Measurements from ENCODE around the gene ADGRG6. TPM values are rescaled to one million over a fixed set of nuclear protein-coding genes. Genes with fewer than 3 reads are reported as not detected.

ADGRG6 gene
- total RNA-seq, 1 experiment from 2014 or later: 30.3 TPM

GRCh38 chr6:142335415-142335814 is 33.6 kb downstream of the ADGRG6 start:
- Histone ChIP-seq H3K9me2 (ENCODE audit: insufficient read depth) (no peaks in the 10 kb centered on the region), H3K4me2 (no peak overlapping the region), H3K4me1 (replicated peaks; ENCODE audit: insufficient read depth) (no peaks in the 10 kb centered on the region), H3F3A (ENCODE audit: insufficient read depth, low read depth) (no peaks in the 10 kb centered on the region), H3K4me3 (no peak overlapping the region), H4K20me1 (ENCODE audit: insufficient read depth) (no peaks in the 10 kb centered on the region), H3K9me3 (ENCODE audit: insufficient read depth, low read depth) (no peaks in the 10 kb centered on the region), H3K27me3 (ENCODE audit: insufficient read depth, low read depth) (no peaks in the 10 kb centered on the region), H2AFZ (no peak overlapping the region), H3K27ac (no peak overlapping the region), H3K36me3 (ENCODE audit: low read depth) (no peaks in the 10 kb centered on the region), H3K79me2 (ENCODE audit: low read depth) (no peaks in the 10 kb centered on the region; the same call in 1 of the 2 replicates)
- intact Hi-C loops (cut with micrococcal nuclease; ENCODE audit: unreplicated experiment): no loop called here
- BruUV-seq (replicated peaks): no TSS peak
- no peak for TF ChIP-seq CTCF (conservative IDR thresholded peaks at IDR 0.05)
- TF ChIP-seq EZH2 (IDR thresholded peaks at IDR 0.05; ENCODE audit: low read depth): no peak
- ChIA-PET POLR2A (ENCODE audit: unreplicated experiment) (no interaction called here), CTCF (no interaction called here)
- DNase-seq: no peak

GRCh38 chr6:142336183-142336582 is 34.4 kb downstream of the ADGRG6 start:
- H3K4me2 ChIP-seq: no peak overlapping the region
- no peak overlapping the region for H3K4me3 ChIP-seq
- H2AFZ ChIP-seq: no peak overlapping the region
- H3K4me1 ChIP-seq (replicated peaks; ENCODE audit: insufficient read depth): no peaks in the 10 kb centered on the region
- TF ChIP-seq CTCF (conservative IDR thresholded peaks at IDR 0.05): no peak
- no peak for TF ChIP-seq EZH2 (IDR thresholded peaks at IDR 0.05; ENCODE audit: low read depth)
- no peaks in the 10 kb centered on the region; the same call in 1 of the 2 replicates for H3K79me2 ChIP-seq (ENCODE audit: low read depth)
- intact Hi-C loops (cut with micrococcal nuclease; ENCODE audit: unreplicated experiment): no loop called here
- H3K36me3 ChIP-seq (ENCODE audit: low read depth): no peaks in the 10 kb centered on the region
- BruUV-seq (replicated peaks): no TSS peak
- DNase-seq: no peak
- ChIA-PET POLR2A (ENCODE audit: unreplicated experiment) (no interaction called here), CTCF (no interaction called here)
- no peak overlapping the region for H3K27ac ChIP-seq
- no peaks in the 10 kb centered on the region for H3K9me3 ChIP-seq (ENCODE audit: insufficient read depth, low read depth)
- no peaks in the 10 kb centered on the region for H3F3A ChIP-seq (ENCODE audit: insufficient read depth, low read depth)
- H4K20me1 ChIP-seq (ENCODE audit: insufficient read depth): no peaks in the 10 kb centered on the region
- no peaks in the 10 kb centered on the region for H3K27me3 ChIP-seq (ENCODE audit: insufficient read depth, low read depth)
- H3K9me2 ChIP-seq (ENCODE audit: insufficient read depth): no peaks in the 10 kb centered on the region

GRCh38 chr6:142336787-142337186 is 35.0 kb downstream of the ADGRG6 start:
- Histone ChIP-seq H3K79me2 (ENCODE audit: low read depth) (no peaks in the 10 kb centered on the region; the same call in 1 of the 2 replicates), H3K9me3 (ENCODE audit: insufficient read depth, low read depth) (no peaks in the 10 kb centered on the region), H4K20me1 (ENCODE audit: insufficient read depth) (no peaks in the 10 kb centered on the region), H3K4me2 (no peak overlapping the region), H3K27ac (no peak overlapping the region), H3K27me3 (ENCODE audit: insufficient read depth, low read depth) (no peaks in the 10 kb centered on the region), H3K36me3 (ENCODE audit: low read depth) (no peaks in the 10 kb centered on the region), H3K9me2 (ENCODE audit: insufficient read depth) (no peaks in the 10 kb centered on the region), H3K4me1 (replicated peaks; ENCODE audit: insufficient read depth) (no peaks in the 10 kb centered on the region), H3K4me3 (no peak overlapping the region), H3F3A (ENCODE audit: insufficient read depth, low read depth) (no peaks in the 10 kb centered on the region), H2AFZ (no peak overlapping the region)
- no peak for TF ChIP-seq EZH2 (IDR thresholded peaks at IDR 0.05; ENCODE audit: low read depth)
- TF ChIP-seq CTCF (conservative IDR thresholded peaks at IDR 0.05): no peak
- no peak for DNase-seq
- intact Hi-C loops (cut with micrococcal nuclease; ENCODE audit: unreplicated experiment): no loop called here
- ChIA-PET POLR2A (ENCODE audit: unreplicated experiment) (no interaction called here), CTCF (no interaction called here)
- no TSS peak for BruUV-seq (replicated peaks)
